HUDEP-2 (cell line): Measurements from ENCODE around the gene TIGD2.

Experiments
- DNase-seq, 76 experiments: peaks; one replicate each; lab custom pipeline; 2025; ENCODE audit not compliant: unreplicated experiment in 76 of 76; lab: John Stamatoyannopoulos, UW

The TIGD2 gene

GRCh38 chr4:89160806-89161205 is 49.5 kb downstream of the TIGD2 start:
- no peak for DNase-seq

- no peak for DNase-seq
Observed at GRCh38 chr4:89161841-89162240, 50.5 kb downstream of the TIGD2 start.

- DNase-seq = no peak
Observed at GRCh38 chr4:89162496-89162895, 51.2 kb downstream of the TIGD2 start.

- no peak for DNase-seq
Observed at GRCh38 chr4:89162987-89163386, 51.7 kb downstream of the TIGD2 start.

GRCh38 chr4:89164400-89164799 is 53.1 kb downstream of the TIGD2 start:
- DNase-seq = no peak
